Mesenteric fat pad (tissue), 1 donor: ENCODE data around the gene AATF. TPM values are rescaled to one million over a fixed set of nuclear protein-coding genes. Genes with fewer than 3 reads are reported as not detected.

Experiments used
- DNase-seq: peaks from one replicate; pipeline ENCODE4 v3.0.0-alpha.2; 2020; ENCODE audit warnings: low spot score
- total RNA-seq: library from RNA; stranded (reverse); fragmentation: NEBNext Ultra II Directional; extraction: Animal tissue kit (Norgen Biotek cat#: 25700); gene quantifications from one replicate; pipeline ENCODE4 v1.2.1, GENCODE V29; 2021
- donor health status: DM: yes; HTN: yes; CAD: no.

The AATF gene
- total RNA-seq, 1 donor from 2014 or later = 42.3 TPM

GRCh38 chr17:36977568-36977967 lies 28.8 kb downstream of the AATF start:
- DNase-seq = no peak

DNA sequence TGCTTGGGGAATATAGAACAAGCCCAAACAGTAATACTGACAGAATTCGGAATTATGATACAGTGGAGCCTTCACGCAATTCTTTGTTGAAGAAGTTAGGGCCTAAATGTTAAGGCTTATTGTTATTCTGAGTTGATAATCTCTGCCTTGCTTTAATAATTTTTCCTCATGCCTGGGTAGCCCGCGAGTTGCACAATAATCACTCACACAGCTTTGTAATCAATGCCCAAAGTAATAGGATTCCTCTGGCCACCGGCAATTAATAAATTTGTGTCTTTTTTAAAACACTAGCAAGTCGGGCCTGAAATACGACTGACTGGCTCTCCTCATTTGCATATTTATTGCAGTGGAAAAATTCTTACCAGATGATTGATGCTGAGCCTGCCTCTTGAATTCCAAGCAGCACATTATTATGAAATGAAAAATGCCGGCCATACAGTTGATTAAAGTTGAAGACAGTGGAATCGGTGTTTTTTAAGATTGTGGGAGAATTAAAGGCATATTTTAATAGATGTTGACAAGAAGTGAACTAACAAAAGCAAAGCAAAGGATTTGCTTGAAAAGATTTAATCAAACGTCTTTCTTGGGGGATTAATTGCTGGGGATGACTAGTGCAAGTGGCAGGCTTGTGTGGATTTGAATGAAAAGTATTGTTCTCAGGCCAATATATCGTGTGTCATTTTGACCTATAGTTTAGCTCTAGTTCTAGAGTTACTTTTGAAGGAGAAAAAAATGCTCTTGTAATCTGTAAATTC lies 30.2 kb downstream of the AATF start:
- no peak for DNase-seq

- no peak for DNase-seq
These were observed 30.8 kb downstream of the AATF start for GRCh38 chr17:36979565-36979941.

- DNase-seq = no peak
These were observed 31.6 kb downstream of the AATF start for GRCh38 chr17:36980280-36980761.

DNA sequence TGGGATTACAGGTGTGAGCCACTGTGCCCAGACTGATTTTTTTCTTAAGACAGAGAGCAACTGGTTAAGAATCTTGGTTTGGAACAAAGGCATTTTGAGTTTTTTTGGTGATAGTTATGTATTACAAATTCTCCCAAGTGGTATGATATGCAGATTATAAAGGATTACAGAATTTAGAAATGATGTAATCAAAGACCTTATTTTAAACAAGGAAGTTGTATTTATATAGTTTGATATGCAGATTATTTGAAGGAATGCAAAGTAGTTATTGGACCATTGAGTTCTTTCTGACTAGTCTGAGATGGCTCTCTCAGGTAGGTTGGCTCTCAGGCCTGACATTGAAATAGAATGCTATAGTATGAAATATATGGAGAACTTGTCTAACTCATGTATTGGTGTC lies 34.9 kb downstream of the AATF start:
- DNase-seq = no peak

- DNase-seq = no peak
These were observed 40.4 kb downstream of the AATF start for GRCh38 chr17:36989173-36989572.

- no peak for DNase-seq
These were observed 43.9 kb downstream of the AATF start for GRCh38 chr17:36992701-36993100.

DNA sequence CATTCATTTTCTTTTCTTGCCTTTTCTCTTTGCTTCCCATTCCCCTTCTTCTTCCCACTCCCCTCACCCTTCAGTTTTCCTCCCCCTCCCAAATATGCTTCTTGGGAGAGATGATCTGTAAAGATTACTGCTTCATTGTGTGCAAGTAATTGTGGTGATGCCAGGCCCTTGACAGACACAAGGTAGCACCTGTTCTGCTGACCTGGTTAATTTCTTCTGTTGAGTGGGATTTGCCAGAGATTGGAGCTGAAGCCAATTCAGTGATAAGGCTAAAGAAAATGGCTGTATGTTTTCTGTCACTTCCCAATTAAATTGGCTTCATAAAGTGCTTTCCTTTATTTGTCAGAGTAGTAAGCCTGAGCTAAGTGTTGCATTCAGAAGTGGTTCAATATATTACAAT lies 44.5 kb downstream of the AATF start:
- no peak for DNase-seq

- no peak for DNase-seq
These were observed 45.7 kb downstream of the AATF start for GRCh38 chr17:36994438-36994837.

DNA sequence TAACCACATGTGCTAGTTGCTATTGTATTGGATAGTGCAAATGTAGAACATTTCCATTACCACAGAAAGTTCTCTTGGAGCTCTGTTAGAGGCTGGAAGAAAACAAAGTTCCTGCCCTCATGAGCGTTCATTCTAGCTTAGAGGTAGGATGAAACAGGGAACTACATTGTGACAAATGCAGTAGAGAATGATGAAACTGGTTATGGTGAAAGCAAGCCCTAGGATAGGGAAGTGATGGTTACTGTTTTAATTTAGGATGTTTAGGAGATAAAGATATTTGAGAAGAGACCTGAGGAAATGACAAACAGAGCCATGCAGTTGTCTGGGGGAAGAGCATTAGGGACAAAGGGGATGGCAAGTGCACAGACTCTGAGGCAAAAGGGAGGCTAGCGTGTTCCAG lies 50.7 kb downstream of the AATF start:
- no peak for DNase-seq

GRCh38 chr17:37016780-37017179 lies 68.0 kb downstream of the AATF start:
- DNase-seq = no peak

DNA sequence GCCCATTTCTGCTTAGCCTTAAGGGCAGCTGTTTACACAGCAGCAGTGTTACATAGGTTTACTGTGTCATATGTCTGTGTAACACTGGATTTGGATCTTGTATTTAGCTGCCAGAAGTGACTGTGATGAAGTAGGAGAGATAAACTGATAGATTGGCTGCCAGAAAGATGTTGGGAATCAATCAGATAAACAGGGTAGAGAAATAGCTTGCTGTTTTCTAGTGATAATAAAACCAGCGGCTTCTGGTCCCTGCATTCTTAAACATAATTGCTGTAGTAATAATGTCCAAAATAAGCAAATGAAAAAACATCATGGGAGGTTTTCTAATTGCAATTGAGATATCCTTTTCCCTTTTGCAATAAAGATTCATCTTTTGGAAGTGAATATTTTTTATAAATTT lies 68.7 kb downstream of the AATF start:
- DNase-seq = no peak

DNA sequence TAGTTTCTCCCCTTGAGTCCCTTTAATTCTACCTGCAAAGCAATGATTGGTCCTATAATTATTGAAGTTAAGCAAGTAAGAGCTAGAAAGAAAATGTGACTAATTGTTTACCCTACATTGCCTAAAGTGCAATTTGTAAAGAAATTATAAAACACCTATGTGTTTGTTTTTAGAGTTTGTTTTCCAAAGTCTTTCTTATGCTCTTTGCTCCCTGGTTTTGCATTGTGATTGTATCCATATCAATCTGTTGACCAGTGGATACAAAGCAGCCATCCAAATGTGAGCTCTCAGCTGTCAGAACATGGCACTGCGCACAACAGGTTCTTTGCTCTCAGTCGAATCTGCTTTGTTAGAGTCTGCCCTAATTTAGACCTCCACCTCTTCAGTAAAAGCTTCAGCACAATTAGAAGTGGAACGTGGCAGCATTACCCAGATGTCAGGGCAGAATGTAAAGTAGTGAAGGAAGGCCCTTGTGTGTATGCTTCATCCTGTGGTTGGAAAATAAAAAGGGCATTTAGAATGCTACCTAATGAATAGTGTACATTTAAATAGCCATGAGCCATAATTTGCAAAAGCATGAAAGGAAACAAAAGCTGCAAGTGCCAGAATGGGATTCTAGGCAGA lies 70.5 kb downstream of the AATF start:
- DNase-seq = no peak

GRCh38 chr17:37019741-37020129 lies 71.0 kb downstream of the AATF start:
- no peak for DNase-seq

DNA sequence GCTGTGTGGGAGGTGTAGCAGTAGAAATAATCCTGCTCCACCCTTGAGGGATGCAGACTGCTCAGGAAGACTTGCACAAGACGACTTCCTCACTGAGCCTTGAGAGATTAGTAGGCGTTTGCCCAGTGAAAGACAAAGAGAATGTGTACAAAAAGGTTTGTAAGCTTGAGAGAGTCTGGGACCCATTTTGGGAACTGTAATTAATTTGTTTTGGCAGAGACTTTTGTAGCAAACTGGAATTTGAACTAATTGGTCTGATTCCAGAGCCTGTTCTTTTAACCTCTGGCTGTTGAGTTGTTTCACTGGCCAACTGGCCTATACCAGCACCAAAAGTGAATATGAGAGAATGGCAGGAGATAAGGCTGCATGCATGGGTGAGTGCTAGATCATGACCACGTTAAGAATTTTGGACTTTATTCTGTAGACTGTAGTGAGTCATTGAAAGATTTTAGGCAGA lies 75.5 kb downstream of the AATF start:
- no peak for DNase-seq

DNA sequence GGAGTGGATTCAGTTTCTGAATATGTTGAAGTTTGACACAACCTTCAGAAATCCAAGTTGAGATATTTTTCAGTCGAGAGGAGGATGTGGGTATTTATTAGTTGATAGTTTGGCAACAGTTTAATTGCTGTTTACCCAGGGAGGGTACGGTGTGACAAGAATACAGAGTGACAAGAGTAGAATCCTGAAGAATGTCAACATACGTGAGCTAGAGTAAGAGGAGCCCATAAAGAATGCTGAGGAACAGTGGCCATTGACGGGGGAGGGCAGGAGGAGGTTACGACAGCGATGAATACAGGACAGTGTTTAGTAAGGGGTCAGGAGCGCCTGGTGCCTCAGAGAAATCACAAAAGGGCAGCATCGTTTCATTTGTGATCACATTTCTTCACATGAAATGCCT lies 76.5 kb downstream of the AATF start:
- no peak for DNase-seq

- DNase-seq = no peak
These were observed 77.2 kb downstream of the AATF start for GRCh38 chr17:37025847-37026530.

DNA sequence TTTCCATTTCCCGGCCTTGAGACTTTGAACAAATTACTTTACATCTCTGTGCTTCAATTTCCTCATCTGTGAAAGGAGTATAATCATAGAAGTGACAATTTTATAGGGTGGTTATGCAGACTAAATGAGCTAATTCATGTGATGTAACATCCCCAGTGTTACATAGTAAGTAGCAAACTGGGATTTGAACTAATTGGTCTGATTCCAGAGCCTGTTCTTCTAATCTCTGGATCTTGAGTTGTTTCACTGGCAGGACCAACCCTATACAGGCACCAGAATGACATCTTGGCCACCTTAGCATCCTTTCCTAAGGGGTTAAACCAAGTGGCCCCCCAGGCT lies 77.7 kb downstream of the AATF start:
- no peak for DNase-seq

- no peak for DNase-seq
These were observed 79.3 kb downstream of the AATF start for GRCh38 chr17:37028040-37028439.

DNA sequence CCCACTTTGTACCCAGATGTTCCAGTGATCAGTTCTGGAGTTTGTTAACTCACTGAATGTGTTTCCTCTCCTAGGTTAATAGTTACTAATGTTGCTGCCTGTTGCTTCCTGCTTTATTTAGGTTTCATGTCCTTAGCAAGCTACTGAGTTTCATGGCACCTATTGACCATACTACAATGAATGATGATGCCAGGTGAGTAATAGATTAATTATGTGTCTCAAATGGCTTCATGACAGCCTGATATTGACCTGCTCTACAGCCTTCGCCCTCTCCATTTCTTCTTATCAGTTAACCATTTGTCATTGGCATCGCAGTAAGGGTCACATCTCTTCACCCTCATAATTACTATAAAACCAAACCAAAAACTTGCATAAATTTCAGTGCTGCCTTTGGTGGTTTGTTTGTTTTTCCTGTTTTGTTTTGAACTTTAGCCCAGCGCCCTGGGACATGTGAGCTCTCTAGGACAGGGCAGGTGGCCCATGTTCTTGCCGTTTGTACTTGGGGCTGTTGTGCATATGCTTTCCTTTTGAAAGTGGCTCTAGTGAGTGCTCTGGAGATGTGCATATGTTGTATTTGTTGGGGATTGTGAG lies 82.8 kb downstream of the AATF start:
- DNase-seq = no peak

DNA sequence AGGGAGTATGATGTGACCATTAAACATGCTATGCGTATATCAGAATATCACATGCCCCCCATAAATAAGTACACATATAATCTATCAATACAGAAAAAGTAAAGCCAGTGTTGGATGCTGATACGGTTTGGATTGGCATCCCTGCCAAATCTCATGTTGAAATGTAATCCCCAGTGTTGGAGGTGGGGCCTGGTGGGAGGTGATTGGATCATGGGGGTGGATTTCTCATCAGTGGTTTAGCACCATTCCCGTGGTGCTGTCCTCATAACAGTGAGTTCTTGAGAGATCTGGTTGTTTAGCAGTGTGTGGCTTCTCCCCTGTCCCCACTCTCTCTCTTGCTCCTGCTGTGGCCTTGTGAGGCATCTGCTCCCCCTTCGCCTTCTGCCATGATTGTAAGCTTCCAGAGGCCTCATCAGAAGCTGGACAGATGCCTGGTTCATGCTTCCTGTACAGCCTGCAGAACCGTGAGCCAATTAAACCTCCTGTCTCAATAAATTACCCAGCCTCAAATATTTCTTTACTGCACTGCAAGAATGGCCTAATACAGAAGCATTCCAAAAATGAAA lies 88.9 kb downstream of the AATF start:
- DNase-seq = no peak

DNA sequence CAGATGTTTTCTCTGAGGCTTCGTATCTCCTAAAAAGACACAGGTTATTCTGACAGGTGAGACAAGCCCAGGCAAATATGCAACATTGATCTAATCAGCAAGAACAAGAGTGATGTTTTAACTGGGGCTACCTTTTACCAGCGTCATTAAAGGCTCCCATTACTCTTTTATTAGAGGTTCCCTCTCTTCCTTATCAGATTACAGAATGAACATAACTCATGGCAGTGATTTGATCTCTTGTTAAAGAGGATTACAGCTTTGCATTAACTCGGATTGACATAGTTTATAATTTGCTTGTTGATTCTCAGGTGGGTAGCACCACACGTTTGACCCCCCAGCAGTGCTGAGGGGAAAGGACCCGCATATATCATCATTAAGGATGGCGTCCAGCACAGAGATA lies 90.5 kb downstream of the AATF start:
- DNase-seq = no peak
